ENCODE results near the gene STEAP1B.
"Not testable (repeated sequence)": the region's sequence is repeated elsewhere in the genome, so short reads cannot be mapped to it uniquely, and the experiment has no call there.

Gene STEAP1B

DNA sequence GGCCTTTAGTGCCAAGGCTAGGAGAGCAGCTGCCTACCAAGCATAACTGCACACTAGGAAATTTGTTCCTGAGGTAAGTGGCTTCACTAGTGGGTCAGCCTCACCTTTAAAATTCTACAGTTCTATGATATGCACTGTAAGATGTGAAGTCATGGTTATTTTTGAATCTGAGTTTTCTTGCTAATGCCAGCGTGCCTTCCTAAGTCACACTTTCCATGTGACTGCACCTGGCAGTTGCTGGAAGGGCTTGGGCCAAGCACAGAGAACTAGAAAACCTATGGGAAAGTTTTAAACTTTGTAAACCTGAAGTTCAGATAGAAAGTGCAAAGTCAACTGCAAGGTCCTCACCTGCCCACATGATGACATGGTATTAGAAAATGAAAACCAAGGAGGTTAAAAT, 42.5 kb downstream of the STEAP1B start:
- DNase-seq (ENCODE audit: low read depth in 1 of 2, low spot score in 1 of 2) = no peak

DNA sequence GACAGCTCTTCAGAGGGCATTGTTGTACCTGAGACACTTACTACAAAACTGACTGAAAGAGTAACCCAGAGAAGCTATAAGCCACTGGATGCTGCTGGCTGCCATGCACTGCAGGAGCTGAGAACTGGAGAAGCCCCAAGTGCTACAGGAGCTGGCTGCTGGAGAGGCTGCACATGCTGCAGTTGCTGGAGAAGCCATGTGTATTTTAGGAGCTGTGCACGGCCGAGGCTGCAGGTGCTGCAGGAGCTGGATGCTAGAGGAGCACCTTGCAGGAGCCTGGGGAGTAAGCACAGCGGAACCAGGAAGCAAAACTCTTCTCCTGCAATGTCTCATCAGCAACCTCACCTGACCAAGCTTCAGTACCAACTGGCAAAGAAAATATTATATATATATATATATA, 45.5 kb downstream of the STEAP1B start:
- DNase-seq (ENCODE audit: low read depth in 1 of 2, low spot score in 1 of 2) = no peak

DNA sequence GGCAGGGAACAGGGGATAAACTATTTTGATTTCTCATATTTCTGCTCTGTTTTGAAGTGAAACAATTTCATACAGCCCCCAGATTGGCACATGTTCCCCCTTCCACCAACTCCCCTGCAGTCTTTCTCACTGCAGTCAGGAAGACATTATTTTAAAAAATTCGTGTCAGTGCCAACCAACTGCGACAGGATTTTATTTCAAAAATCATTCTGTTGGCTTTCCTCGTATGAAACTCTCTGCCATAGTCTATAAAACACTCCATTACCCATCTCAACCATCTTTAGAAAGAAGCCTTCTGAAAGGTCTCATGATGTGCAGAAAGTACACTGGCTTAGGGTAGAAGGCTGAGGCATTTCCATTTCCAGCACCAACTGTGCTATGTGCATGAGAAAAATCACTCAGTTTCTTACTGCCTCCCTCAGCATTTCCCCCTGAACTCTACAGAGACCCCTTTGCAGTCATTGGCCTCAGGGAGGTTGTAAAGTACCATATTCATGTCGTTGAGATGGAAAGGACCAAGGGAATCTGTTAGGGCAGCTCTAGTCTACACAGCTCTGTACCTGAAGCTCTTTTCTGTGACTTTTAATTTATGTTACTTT, 46.9 kb downstream of the STEAP1B start:
- no peak for DNase-seq (ENCODE audit: low read depth in 1 of 2, low spot score in 1 of 2)

DNA sequence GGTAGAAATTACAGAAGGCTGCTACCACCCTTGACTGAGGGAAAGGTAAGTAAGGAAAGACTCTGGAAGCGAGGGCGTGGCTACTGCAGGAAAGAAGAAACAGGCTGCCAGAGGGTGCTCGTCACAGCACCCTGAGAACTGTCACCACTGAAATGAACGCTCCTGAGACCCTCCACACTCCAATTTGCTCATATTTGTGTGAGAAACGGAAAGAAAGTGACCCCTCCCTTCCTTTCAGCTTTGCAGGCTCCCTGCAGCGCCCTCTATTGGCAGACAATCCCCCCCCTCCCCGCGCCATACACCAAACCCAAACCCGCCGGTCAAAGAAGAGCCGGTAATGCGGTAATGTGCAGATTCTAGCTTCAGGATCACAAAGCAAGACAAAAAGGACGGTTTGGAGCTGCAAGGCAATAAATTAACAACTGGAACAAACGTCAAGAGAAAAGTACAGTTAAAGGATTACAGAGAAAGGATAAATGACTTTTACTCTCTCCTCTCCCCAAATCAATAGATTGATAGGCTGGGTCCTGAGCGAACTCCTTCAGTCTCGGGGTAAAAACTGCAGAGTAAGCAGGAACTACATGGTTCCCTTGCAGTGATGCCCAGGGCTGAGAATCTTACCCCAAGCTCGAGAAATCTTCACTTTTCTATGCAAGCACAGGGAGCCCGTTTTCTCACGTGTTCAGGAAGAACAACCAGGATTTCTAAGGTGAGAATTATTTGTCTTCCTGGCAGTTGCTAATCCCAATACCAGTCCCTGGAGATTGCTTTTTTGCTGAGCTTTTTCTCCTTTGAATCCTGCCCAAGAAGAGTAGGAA, 47.6 kb downstream of the STEAP1B start:
- DNase-seq (ENCODE audit: low read depth in 1 of 2, low spot score in 1 of 2) = no peak

DNA sequence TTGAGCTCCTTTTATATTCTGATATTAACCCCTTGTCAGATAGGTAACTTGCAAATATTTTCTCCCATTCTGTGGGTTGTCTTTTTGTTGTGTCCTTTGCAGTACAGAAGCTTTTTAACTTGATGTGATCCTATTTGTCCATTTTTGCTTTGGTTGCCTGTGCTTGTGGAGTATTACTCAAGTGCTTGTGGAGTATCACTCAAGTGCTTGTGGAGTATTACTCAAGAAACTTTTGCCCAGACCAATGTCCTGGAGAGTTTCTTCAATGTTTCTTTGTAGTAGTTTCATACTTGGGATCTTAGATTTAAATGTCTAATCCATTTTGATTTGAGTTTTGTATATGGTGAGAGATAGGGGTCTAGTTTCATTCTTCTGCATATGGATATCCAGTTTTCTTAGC, 50.0 kb downstream of the STEAP1B start:
- not testable (repeated sequence) for DNase-seq (ENCODE audit: low read depth in 1 of 2, low spot score in 1 of 2)

DNA sequence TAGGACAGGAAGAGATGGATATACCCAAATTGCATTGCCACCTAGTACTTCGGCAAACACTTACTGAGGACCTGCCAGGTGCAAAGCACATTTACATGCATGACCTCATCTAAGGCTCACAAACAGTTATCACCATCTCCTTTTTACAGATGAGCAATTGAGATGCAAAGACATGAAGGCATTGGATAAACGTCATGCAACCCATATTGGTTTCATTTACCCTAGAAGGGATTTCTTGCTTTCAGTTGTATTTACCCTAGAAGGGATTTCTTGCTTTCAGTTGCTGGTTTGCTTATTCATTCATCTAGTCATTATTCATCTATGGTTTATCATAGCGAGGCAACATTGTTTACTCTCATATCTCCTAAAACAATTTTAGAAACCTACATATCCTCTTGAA, 52.2 kb downstream of the STEAP1B start:
- DNase-seq (ENCODE audit: low read depth in 1 of 2, low spot score in 1 of 2) = no peak

DNA sequence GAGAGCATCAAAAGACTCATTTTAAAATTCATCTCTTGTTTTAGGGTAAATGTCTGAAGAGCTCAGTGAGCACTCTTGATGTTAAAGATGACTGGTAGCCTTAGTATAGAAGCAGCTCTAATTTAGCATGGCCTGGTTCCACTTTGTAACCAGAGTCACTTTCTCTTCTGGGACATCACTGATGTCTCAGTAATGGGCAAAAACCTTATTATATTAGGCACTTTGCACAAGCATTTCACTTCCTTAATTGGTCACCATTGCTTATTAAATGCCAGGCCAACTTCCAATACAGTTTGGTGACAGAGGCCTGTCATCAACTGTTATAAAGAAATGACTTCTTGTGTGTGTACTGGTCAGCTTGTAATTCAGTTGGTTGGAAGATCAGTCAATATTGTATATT, 53.0 kb downstream of the STEAP1B start:
- DNase-seq (ENCODE audit: low read depth in 1 of 2, low spot score in 1 of 2) = no peak

DNA sequence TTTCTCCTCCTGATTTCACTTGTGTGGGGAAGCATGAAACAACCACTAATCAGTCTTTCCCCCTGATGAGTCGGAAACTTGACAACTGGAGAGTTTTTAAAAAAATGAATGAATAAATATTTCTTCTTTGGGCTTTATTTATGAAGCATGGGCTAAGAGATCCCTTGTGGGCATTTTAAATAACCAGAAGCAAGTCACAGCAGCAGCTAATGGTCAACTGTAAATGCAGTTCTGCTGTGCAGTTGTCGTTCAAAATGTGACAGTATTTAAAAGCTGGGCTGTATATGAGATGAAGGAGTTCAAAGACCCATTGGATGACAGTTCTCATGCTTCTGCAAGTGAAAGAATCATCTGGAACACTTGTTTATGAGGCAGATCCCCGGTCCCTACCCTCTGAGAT, 54.1 kb downstream of the STEAP1B start:
- DNase-seq (ENCODE audit: low read depth in 1 of 2, low spot score in 1 of 2) = no peak

DNA sequence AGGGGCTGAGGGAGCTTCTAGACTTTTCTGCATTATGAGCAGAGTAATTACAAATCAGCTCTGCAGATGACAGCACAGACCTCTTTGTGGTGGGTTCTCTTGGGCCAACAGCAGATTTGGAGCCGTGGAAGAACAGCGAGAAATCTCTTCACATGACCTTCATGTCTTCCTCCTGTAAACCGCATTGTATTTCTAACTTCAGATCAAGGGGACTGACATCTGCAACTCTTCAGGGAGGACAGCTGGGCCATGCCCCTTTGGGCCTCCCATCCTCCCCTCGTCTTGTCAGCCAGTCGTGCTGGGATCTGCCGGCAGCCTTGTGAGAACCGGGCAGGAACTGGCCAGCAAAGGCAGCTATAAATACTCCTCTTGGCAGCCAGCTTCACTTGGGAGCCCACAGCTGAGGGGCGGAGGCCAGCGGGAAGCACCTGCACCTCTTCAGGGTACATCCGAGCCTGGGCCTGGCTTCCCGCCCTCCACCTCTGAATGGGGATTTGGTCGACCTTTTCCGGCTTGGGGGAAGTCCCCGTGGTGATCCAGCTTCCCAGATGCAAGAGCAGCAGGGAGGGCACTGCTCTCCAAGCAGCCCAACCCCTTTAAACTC, 54.7 kb downstream of the STEAP1B start:
- no peak for DNase-seq (ENCODE audit: low read depth in 1 of 2, low spot score in 1 of 2)

DNA sequence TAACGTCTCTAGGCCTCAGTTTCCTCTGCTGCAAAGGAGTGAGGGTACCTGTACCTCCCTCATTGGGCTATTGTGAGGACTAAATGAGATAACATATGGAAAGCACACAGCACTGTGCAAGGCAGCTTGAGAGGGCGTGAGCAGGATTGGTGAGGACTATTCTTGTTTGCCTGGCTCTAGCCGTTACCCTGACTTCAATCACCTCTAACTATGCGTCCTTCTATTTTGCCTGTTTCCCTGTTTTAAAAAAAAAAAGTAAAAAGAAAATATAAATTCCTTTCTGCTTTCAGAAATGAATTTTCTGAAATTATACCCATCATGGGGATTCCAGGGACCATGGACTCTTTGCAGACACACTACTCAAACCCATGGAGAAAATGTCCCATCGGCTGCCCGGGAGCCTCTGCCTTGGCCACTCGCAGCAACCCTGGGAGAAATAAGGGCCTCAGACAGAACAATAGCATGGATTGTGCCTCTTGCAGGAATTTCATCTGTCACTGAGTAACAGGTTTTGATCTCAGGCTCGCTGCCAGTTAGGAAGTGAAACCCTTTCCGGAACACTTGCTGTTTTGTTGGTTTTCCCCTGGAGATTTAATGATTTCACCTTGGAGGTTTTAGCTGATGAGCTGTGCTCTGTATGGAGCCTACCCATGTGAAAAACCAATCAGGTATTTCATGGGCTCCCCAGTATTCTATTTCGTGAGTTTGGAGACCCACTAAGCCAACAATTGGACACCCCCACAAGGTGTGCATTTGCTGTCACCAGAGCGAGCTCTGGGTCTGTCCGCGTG, 55.6 kb downstream of the STEAP1B start:
- DNase-seq (ENCODE audit: low read depth in 1 of 2, low spot score in 1 of 2) = no peak

DNA sequence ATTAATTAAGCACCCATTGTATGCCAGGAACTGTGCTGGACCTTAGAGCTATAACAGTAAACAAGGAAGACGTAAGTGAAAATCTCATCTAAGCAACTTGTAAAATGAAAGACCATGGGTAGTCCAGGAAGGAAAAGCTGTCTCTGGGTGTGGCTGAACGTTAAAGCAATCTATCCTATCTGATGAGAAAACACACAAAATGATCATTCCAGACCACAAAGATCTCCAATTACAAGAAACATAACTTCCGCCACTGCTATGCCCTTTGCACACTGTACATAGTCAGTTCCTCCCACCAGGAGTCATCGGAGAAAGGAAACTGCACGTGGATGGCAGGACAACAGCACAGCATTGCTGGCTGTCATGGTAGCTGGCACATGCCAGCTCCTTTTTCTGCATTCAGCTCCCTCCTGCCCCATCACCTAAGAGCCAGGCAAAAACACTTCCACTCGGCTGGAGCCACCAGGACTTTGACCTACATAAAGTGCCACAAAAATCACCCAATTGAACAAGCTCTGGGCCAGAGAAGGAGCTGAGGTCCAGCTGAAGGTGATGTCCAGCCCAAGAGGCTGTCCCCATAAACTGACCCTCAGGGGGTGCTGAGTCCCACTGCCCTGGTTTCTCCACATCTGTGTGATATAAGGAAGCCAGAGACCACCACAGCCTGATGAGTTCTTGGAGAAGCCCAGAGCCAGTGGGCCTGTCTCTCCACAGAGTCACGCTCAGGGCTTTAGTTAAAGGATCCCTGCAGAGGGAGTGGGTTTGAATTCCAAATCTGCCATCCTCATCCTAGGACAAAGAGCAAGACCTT, 56.4 kb downstream of the STEAP1B start:
- no peak for DNase-seq (ENCODE audit: low read depth in 1 of 2, low spot score in 1 of 2)

DNA sequence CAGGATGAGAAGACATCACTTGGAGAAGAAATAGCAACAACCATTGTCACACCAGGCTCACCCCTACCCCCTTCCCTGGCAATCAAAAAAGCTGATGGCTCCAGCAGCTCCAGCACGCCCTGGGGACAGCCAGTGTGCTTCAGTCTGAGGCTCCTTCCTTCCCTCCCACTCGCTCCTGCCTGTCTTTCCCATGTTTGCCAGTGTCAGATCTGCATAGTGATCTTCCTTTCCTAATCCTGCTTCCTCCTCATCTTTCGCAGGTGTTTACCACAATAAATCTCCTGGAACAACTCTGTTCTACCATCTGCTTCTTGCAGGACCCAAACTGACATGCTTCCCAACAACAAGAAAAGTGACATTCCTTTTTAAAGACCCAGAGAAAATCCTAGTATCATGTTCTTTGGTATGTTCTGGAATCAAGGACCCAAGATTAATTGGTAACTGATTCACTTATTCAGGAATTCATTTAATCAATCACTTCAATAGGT, 57.1 kb downstream of the STEAP1B start:
- DNase-seq (ENCODE audit: low read depth in 1 of 2, low spot score in 1 of 2) = no peak

DNA sequence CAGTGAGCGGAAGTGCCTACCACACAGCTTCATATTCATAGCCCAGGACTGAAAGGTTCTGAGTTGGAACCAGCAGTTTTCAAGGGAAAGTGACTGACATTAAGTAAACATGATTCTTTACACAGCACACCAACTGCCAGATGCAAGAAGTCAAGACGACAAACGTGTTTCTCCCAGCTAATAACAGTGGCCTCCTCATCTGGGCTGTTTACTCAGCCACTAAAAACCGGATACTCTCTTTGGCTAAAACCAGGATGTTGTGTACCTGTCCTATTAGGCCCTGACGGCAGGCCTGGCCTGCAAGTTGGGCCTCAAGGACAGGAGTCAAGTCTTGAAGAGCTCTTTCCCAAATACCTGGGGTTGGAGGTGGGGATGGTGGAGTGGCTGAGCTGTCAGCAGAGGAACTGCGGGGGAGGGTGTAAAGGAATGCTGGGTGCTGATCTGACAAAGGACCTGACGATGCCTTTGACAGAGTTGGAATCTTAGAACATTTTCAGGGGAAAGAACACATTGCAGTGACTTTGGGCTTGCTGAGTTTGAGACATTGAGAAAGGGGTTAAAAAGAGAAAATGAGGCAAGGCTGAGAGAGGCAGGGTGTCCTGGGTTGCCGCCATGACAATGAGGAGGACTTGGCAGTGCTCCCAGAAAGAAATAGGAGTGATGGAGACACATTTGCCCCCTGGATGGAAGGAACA, 57.7 kb downstream of the STEAP1B start:
- DNase-seq (ENCODE audit: low read depth in 1 of 2, low spot score in 1 of 2) = no peak

DNA sequence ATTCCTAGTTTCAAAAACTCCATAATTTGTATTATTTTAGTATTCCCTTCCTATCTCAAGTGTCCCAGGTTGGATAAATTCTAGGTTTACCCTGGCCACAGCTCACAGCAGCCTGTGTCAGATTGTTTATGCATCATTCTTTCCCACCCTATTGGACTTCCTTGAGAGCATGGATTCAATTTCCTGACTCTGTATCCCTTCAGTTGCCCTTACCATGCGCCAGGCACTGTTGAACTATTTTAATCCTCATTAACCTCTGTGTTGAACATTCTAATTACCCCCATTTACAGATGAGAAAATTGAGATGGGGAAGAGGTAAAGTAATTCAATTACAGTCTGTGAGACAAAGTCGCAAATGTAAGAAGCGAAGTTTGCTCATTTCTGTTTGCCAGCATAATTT, 58.8 kb downstream of the STEAP1B start:
- no peak for DNase-seq (ENCODE audit: low read depth in 1 of 2, low spot score in 1 of 2)

DNA sequence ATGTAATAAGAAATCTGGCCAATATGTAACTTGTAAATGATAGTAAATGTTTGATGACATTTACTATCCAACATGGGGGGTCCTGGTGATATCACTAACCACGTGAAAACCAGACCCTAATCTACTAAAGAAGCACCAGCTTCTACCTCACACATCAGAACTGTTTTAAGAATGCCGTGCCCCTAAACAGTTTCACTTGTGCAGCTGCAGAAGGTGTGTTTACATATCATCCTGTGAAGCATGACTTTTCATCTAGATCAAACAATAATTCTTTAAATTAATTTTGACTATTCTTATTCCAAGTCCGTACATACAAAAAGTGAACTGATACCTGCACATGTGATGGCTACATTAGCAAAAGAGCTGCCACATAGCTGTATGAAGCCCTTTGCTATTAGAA, 61.0 kb downstream of the STEAP1B start:
- no peak for DNase-seq (ENCODE audit: low read depth in 1 of 2, low spot score in 1 of 2)

DNA sequence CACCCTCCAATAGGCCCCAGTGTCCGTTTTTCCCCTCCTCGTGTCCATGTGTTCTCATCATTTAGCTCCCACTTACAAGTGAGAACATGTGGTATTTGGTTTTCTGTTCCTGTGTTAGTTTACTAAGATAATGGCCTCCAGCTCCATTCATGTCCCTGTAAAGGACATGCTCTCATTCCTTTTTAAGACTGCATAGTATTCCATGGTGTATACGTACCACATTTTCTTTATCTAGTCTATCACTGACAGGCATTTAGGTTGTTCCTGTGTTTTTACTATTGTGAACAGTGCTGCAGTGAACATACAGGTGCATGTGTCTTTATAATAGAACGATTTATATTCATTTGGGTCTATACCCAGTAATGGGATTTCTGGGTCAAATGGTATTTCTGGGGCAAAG, 63.4 kb downstream of the STEAP1B start:
- DNase-seq (ENCODE audit: low read depth in 1 of 2, low spot score in 1 of 2) = not testable (repeated sequence)

DNA sequence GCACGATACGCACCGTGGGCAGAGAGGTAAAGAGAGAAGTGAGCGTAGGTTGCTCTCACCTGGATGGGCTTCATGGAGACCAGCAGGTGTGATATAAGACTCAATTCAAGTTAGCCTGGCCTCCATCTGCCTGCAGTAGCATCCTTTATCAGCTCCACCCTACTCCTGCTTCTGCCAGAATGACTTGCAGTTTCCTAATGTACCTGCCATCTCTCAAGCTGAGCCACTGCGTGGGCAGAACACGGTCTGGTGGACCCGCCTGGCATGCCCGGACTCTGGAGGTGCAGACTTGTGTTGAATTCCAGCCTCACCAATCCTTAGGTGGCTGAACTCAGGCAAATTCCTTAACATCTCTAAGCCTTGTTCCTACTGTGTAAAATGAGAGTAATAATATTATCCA, 64.3 kb downstream of the STEAP1B start:
- DNase-seq (ENCODE audit: low read depth in 1 of 2, low spot score in 1 of 2) = no peak

DNA sequence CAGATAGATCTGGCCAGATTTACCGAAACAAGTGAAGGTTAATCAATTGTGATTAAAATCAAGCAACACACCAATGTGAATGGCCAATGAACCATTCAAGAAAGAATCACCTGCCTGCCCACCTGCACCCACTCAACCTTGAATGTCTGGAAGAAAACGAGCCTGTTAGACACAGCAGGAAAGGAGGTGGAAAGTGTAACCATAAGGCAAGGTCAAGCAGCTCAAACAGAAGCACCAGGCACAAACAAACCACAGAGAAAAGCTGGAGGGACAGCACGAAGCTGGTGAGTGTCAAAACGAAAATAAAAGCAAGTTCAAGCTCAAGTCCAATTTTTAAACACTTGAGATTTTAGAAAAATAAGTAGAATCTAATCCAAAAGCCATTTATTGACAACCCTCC, 64.9 kb downstream of the STEAP1B start:
- DNase-seq (ENCODE audit: low read depth in 1 of 2, low spot score in 1 of 2) = no peak

DNA sequence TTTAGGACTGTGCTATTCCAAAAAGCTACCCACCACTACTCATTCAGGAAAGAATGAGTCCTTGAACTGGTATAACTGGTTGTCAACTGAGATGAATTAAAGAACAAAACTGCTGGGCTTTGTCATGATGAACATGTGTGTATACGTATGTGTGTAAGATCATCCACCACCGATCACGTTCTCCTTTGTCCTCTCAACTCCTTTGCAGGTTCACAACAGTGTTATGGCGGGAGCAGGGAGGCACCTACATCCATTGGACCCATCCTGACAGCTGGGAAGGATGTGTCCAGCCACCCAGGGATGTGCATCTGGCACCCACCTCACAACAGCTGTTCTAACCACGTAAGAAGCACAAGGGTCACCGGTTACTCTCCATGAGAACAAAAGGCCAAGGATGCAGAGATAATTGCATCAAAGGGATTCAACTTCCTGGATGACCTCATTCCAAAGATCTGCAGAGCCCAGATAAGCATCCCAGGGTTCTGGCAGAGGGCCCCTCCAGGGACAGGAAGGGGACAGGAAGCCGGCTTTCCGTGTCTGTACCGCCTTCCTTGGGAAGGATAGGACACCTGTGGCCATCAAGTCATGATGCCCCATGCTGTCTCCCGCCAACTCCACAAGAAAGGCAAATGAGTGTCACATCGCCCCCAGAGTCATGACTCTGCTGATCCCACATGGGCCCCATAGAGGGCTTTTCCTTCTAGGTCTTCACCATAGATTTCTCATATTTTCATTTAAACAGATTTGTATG, 66.1 kb downstream of the STEAP1B start:
- no peak for DNase-seq (ENCODE audit: low read depth in 1 of 2, low spot score in 1 of 2)

Data from activated CD4-positive, alpha-beta T cell treated with anti-CD3 and anti-CD28 coated beads, Interleukin-2, amount 50 U/mL, for 24 hours (primary cell).